ENCODE measurements around the gene FAF1. TPM values are rescaled to one million over a fixed set of nuclear protein-coding genes. Genes with fewer than 3 reads are reported as not detected.

FAF1 gene
- total and polyA plus RNA-seq, 4 donors: 27.2 to 51.6 (median 37.1) TPM

- H3K9me3 ChIP-seq (ENCODE audit: control insufficient read depth in 4 of 4, insufficient read depth in 3 of 4, low read length in 3 of 4): no peaks in the 10 kb centered on the region
- no peak overlapping the region for H3K4me3 ChIP-seq
- H3K27ac ChIP-seq (ENCODE audit: low read depth in 1 of 2, low read length in 1 of 2): no peak overlapping the region
- ATAC-seq (ENCODE audit: insufficient read depth, low FRiP score) (no peak), DNase-seq (no peak)
- WGBS, 2 donors: 82 to 92% methylated on average over 1 of the region's 1 CpG
- H3K27me3 ChIP-seq (ENCODE audit: control insufficient read depth in 3 of 3, insufficient read depth in 3 of 3, low read length in 2 of 3): no peaks in the 10 kb centered on the region
- TF ChIP-seq CTCF (IDR thresholded peaks at IDR 0.05; ENCODE audit: control extremely low read depth, extremely low read depth): no peak
- H3K36me3 ChIP-seq (ENCODE audit: control insufficient read depth in 4 of 4, insufficient read depth in 4 of 4, low read length in 4 of 4): peaks cover 0 to 5% (median 2%) of the 10 kb centered on the region in 4 donors
- no peak overlapping the region for H3K9ac ChIP-seq (ENCODE audit: insufficient read depth in 1 of 2, low read length in 2 of 2)
- H3K4me1 ChIP-seq (ENCODE audit: control insufficient read depth in 5 of 5, insufficient read depth in 5 of 5, low read length in 5 of 5): peaks cover 0 to 7% (median 0%) of the 10 kb centered on the region in 5 donors
Observed at GRCh38 chr1:50564417-50564816, 395.6 kb downstream of the FAF1 start.

GRCh38 chr1:50562106-50562505 lies 398.0 kb downstream of the FAF1 start:
- Histone ChIP-seq H3K9me3 (ENCODE audit: control insufficient read depth in 4 of 4, insufficient read depth in 3 of 4, low read length in 3 of 4) (no peaks in the 10 kb centered on the region), H3K4me3 (no peak overlapping the region), H3K9ac (ENCODE audit: insufficient read depth in 1 of 2, low read length in 2 of 2) (no peak overlapping the region), H3K36me3 (ENCODE audit: control insufficient read depth in 4 of 4, insufficient read depth in 4 of 4, low read length in 4 of 4) (peaks cover 0 to 2% (median under 1%) of the 10 kb centered on the region in 4 donors), H3K27ac (ENCODE audit: low read depth in 1 of 2, low read length in 1 of 2) (no peak overlapping the region), H3K4me1 (ENCODE audit: control insufficient read depth in 5 of 5, insufficient read depth in 5 of 5, low read length in 5 of 5) (peaks cover 0 to 7% (median 0%) of the 10 kb centered on the region in 5 donors), H3K27me3 (ENCODE audit: control insufficient read depth in 3 of 3, insufficient read depth in 3 of 3, low read length in 2 of 3) (no peaks in the 10 kb centered on the region)
- ATAC-seq (ENCODE audit: insufficient read depth, low FRiP score) (no peak), DNase-seq (no peak)
- 98 to 100% methylated on average over 1 of the region's 1 CpG for WGBS, 2 donors
- no peak for TF ChIP-seq CTCF (IDR thresholded peaks at IDR 0.05; ENCODE audit: control extremely low read depth, extremely low read depth)

- 97 to 98% methylated on average over 3 of the region's 3 CpGs for WGBS, 2 donors
- H3K9me3 ChIP-seq (ENCODE audit: control insufficient read depth in 4 of 4, insufficient read depth in 3 of 4, low read length in 3 of 4): no peaks in the 10 kb centered on the region
- H3K27ac ChIP-seq (ENCODE audit: low read depth in 1 of 2, low read length in 1 of 2): no peak overlapping the region
- ATAC-seq (ENCODE audit: insufficient read depth, low FRiP score): no peak
- no peak overlapping the region for H3K4me3 ChIP-seq
- H3K36me3 ChIP-seq (ENCODE audit: control insufficient read depth in 4 of 4, insufficient read depth in 4 of 4, low read length in 4 of 4): peaks cover 0 to 2% (median 2%) of the 10 kb centered on the region in 4 donors
- no peak for TF ChIP-seq CTCF (IDR thresholded peaks at IDR 0.05; ENCODE audit: control extremely low read depth, extremely low read depth)
- no peak overlapping the region for H3K9ac ChIP-seq (ENCODE audit: insufficient read depth in 1 of 2, low read length in 2 of 2)
- H3K27me3 ChIP-seq (ENCODE audit: control insufficient read depth in 3 of 3, insufficient read depth in 3 of 3, low read length in 2 of 3): no peaks in the 10 kb centered on the region
- DNase-seq: no peak
- H3K4me1 ChIP-seq (ENCODE audit: control insufficient read depth in 5 of 5, insufficient read depth in 5 of 5, low read length in 5 of 5): peaks cover 0 to 7% (median 0%) of the 10 kb centered on the region in 5 donors
Observed at GRCh38 chr1:50559421-50559820, 400.6 kb downstream of the FAF1 start.

GRCh38 chr1:50553921-50554320 lies 406.1 kb downstream of the FAF1 start:
- no peaks in the 10 kb centered on the region for H3K27me3 ChIP-seq (ENCODE audit: control insufficient read depth in 3 of 3, insufficient read depth in 3 of 3, low read length in 2 of 3)
- WGBS, 2 donors: 90 to 92% methylated on average over 2 of the region's 2 CpGs
- DNase-seq (no peak), ATAC-seq (ENCODE audit: insufficient read depth, low FRiP score) (no peak)
- H3K36me3 ChIP-seq (ENCODE audit: control insufficient read depth in 4 of 4, insufficient read depth in 4 of 4, low read length in 4 of 4): peaks cover 0 to 2% (median 0%) of the 10 kb centered on the region in 4 donors
- no peak overlapping the region for H3K27ac ChIP-seq (ENCODE audit: low read depth in 1 of 2, low read length in 1 of 2)
- H3K9me3 ChIP-seq (ENCODE audit: control insufficient read depth in 4 of 4, insufficient read depth in 3 of 4, low read length in 3 of 4): no peaks in the 10 kb centered on the region
- no peaks in the 10 kb centered on the region for H3K4me1 ChIP-seq (ENCODE audit: control insufficient read depth in 5 of 5, insufficient read depth in 5 of 5, low read length in 5 of 5)
- H3K4me3 ChIP-seq: no peak overlapping the region
- H3K9ac ChIP-seq (ENCODE audit: insufficient read depth in 1 of 2, low read length in 2 of 2): no peak overlapping the region
- TF ChIP-seq CTCF (IDR thresholded peaks at IDR 0.05; ENCODE audit: control extremely low read depth, extremely low read depth): no peak
